Fibroblast of the aortic adventitia (primary cell): Measurements from ENCODE around the gene HHEX. TPM values are rescaled to one million over a fixed set of nuclear protein-coding genes. Genes with fewer than 3 reads are reported as not detected.

Experiments used
- DNase-seq: peaks from one replicate; pipeline ENCODE4 v3.0.0-alpha.2; 2010; ENCODE audit warnings: low read depth
- H3K4me3 ChIP-seq: 2 replicates; pipeline ENCODE4 v1.5.1; 2011; ENCODE audit warnings: low read depth, mild to moderate bottlenecking, control low read depth, low read length, moderate library complexity
- total RNA-seq: library from RNA; depleted of rRNA; stranded (reverse); fragments of >200 nt; gene quantifications from 2 replicates; pipeline ENCODE4 v1.2.3, GENCODE V29; 2012; ENCODE audit warnings: low replicate concordance
- TF ChIP-seq, protein P1 (sequence below): IDR thresholded peaks from 2 replicates; pipeline ENCODE4 v1.5.1; 2011; ENCODE audit warnings: mild to moderate bottlenecking, low read length, control low read depth, inconsistent platforms; ENCODE audit not compliant: insufficient read depth

Gene HHEX
- total RNA-seq, 1 donor, result 8.6 TPM

DNA sequence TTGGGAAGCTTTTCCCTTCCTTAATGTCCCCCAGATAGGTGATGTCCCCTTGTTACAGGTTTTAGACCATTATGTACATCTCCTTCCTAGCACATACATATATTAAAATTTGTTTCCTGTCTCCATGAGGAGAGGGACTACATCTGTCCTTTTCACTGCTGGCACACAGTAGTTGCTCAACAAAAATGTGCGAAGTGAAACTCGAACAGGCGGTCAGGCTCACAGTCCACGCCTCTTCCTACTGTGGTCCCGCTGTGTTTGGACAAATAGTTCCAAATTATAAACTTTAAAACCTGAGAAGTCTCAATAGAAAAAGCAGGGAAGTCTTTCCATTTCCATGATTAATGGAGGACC lies 1.2 kb upstream of the HHEX start:
- TF ChIP-seq, protein P1, sequence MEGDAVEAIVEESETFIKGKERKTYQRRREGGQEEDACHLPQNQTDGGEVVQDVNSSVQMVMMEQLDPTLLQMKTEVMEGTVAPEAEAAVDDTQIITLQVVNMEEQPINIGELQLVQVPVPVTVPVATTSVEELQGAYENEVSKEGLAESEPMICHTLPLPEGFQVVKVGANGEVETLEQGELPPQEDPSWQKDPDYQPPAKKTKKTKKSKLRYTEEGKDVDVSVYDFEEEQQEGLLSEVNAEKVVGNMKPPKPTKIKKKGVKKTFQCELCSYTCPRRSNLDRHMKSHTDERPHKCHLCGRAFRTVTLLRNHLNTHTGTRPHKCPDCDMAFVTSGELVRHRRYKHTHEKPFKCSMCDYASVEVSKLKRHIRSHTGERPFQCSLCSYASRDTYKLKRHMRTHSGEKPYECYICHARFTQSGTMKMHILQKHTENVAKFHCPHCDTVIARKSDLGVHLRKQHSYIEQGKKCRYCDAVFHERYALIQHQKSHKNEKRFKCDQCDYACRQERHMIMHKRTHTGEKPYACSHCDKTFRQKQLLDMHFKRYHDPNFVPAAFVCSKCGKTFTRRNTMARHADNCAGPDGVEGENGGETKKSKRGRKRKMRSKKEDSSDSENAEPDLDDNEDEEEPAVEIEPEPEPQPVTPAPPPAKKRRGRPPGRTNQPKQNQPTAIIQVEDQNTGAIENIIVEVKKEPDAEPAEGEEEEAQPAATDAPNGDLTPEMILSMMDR, result no peak
- DNase-seq, result no peak
- H3K4me3 ChIP-seq, result peak overlapping the region; percentile 69

DNA sequence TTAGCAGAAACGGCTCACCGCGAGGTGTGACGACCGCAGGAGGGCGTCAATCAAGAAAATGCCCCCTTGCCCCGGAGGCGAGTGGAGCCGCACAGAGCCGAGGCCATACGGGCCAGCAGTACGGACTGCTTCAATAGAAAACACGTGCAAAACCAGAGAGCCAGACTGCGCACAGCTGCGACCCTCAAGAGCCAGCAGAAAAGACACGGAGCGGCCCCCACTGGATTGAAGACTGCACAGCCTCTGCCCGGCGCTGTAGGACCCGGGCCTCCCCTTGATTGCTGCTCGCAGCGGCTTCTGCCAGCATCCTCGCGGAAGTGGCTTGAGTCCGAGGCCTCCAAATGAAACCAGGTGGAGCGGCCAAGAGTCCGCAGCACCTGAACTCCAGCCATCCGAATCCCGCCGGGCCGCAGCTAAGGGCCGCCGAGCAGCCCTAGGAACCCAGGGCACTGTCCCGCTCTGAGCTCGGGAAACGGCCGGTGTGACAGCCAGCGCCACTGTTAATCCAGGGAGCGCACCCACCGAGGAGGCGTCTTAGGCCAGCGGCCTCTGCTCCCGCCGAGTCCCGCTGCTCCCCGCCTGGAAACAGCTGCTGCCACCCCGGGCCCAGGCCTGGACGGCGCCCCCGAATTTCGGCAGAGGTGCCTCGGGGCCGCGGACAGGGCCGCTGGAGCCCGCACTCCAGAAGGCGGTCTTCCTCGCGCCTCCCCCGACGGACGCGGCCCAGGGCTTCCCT lies 660 bp upstream of the HHEX start:
- H3K4me3 ChIP-seq, result peak overlapping the region; percentile 69
- TF ChIP-seq, protein P1, result no peak
- peak; percentile 45 for DNase-seq

DNA sequence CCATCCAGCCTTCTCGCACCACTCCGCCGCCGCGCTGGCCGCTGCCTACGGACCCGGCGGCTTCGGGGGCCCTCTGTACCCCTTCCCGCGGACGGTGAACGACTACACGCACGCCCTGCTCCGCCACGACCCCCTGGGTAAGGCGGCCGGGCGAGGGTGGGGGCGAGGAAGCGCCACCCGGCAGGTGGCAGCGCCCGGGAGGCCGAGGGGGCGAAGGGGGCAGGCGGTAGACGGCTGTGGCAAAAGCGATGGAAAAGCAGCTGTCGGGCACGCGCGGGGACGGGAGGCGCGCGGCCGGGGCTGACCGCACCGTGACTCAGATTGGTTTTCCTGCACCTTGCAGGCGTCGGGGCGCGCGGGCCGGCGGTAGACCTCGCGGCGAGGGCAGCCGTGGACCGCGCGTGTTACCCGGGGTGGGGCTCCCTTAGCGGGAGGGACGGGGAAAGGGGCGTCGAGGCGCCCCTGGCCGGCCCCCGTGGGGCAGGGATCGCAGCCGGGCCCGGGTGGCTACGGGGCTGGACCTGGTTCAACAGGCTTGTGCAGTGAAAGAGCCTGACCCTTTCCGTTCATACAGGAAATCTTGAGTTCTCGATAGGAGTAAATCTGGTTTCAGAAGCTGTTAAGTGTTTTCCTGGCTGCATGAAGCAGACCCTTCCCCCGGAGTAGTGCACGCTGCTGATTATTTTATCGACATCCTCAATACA lies 608 bp downstream of the HHEX start:
- peak overlapping the region; percentile 78 for H3K4me3 ChIP-seq
- TF ChIP-seq, protein P1, result no peak
- DNase-seq, result peak; percentile 52

DNA sequence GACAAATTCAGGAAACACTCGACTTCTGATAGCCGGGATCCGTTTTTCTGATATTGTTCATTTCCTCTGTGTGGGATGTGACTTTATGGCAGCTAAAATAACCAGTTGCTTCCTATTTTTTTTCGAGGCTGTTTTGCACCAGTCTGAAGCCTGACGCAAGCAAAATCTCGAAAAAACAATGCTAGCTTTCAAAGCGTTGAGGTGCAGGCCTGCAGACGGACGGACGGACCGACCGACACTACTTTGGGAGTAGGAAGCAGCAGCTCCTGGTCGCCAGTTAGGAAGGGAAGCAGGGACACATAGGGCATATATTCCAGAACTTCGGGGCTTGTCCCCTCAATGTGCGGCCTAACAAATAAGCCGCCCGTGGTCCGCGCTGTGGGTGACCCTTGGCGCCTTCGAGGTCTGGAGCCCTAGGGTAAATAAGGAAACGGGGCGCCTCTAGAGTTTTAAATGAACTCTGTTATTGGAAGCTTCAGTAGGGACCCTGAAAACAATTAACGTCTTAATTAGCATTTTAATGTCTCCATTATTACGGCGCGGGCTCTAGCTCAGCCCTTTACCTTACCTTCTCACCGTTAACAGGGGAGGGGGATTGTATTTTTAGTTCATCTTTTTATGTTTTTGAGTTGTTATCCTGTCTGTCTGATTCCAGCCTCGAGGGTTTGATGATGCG lies 1.3 kb downstream of the HHEX start:
- no peak for DNase-seq
- TF ChIP-seq, protein P1, result no peak

DNA sequence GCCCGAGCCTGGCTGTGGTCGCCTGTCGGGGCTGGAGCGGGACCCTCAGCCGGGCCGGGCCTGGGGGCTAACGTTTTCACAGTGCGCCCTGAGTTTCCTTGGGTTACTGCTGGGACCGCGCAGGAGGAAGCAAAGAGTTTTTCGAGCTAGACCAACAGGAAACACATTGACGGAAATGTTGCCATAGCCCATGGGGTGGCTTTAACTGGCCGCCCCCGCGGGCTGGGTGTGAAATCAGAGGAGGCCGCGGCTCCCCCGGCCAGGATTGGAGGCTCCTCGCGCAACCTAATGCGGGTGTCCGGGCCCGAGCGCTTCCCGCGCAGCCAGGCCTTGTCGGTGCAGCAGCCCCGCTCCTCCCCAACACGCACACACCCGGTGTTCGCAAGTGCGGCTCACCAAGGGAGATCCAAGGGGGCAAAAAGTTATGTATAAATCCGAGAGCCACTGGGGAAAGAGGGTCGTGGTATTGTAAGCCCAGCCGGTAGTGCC lies 1.9 kb downstream of the HHEX start:
- no peak for DNase-seq
- TF ChIP-seq, protein P1, result no peak
- peak overlapping the region; percentile 25 for H3K4me3 ChIP-seq

More for the DNA sequence above, 1.3 kb downstream of the HHEX start:
- H3K4me3 ChIP-seq, result peak overlapping the region; percentile 78

DNA sequence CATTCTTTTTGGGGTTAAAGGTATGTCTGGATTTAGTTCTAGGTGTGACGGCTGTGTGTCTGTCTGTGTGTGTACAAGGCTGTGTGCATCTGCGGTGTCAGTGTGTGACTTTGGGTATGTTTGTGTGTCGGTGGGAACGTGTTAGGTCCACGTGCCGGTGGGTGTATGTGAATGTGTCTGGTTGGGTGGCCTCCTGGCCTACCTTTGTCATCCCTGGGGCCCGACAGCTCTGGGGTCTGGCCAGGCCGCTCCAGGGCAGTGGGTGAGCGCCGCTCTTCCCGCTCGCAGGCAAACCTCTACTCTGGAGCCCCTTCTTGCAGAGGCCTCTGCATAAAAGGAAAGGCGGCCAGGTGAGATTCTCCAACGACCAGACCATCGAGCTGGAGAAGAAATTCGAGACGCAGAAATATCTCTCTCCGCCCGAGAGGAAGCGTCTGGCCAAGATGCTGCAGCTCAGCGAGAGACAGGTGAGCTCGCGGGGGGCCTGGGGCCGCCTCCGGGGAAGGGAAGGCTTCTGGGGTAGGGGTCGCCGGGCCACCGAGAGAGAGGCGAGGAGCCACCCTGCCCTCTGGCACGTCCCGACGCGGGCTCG lies 2.4 kb downstream of the HHEX start:
- DNase-seq, result no peak
- H3K4me3 ChIP-seq, result peak overlapping the region; percentile 11
- TF ChIP-seq, protein P1, result no peak
